NT2/D1 (cell line): Measurements from ENCODE around the gene GPR17.

Experiments used
- SUZ12 ChIP-seq: IDR thresholded peaks from 2 replicates; pipeline ENCODE4 v1.6.1; 2011; ENCODE audit not compliant: insufficient read length, insufficient read depth; ENCODE audit errors: extremely low read depth
- YY1 ChIP-seq: IDR thresholded peaks from 2 replicates; pipeline ENCODE4 v1.6.1; 2011; ENCODE audit not compliant: insufficient read length, insufficient read depth
- ZNF274 ChIP-seq: IDR thresholded peaks from 2 replicates; pipeline ENCODE4 v1.6.1; 2011; ENCODE audit warnings: mild to moderate bottlenecking, low read depth, low read length

GRCh38 chr2:127622561-127623387, 23.2 kb upstream of the GPR17 start:
- TF ChIP-seq SUZ12 (no peak), YY1 (no peak), ZNF274 (no peak)
